Measurements from ENCODE around the gene SYNE1.

The SYNE1 gene

GRCh38 chr6:152309648-152310047, 327.5 kb downstream of the SYNE1 start:
- peak; percentile 55 for DNase-seq

- DNase-seq, result no peak
Measured at GRCh38 chr6:152309006-152309405, 328.2 kb downstream of the SYNE1 start.

DNA sequence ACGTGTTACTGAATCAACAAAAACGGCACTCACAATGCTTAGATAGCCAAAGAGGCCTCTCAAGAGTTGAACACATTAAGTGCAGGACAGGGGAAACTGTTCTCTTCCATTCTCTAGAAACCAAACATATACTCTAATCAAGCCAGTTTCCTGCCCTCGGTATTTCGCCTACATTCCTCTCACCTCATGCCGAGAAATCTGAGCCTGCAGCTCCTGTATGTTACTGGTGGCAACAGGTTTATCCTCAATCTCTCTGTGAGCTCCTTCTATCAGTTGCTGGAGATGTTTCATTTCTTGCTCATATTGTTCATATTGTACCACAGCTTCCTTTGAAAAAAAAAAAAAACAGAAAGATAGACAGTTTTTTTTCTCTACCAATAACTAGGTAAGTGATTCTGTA, 328.9 kb downstream of the SYNE1 start:
- DNase-seq, result no peak

GRCh38 chr6:152305672-152306071, 331.5 kb downstream of the SYNE1 start:
- no peak for DNase-seq

GRCh38 chr6:152301765-152302568, 335.2 kb downstream of the SYNE1 start:
- DNase-seq, result peak; percentile 83

- DNase-seq, result no peak
Measured at GRCh38 chr6:152301021-152301764, 336.0 kb downstream of the SYNE1 start.

GRCh38 chr6:152300517-152300916, 336.6 kb downstream of the SYNE1 start:
- DNase-seq, result no peak

DNA sequence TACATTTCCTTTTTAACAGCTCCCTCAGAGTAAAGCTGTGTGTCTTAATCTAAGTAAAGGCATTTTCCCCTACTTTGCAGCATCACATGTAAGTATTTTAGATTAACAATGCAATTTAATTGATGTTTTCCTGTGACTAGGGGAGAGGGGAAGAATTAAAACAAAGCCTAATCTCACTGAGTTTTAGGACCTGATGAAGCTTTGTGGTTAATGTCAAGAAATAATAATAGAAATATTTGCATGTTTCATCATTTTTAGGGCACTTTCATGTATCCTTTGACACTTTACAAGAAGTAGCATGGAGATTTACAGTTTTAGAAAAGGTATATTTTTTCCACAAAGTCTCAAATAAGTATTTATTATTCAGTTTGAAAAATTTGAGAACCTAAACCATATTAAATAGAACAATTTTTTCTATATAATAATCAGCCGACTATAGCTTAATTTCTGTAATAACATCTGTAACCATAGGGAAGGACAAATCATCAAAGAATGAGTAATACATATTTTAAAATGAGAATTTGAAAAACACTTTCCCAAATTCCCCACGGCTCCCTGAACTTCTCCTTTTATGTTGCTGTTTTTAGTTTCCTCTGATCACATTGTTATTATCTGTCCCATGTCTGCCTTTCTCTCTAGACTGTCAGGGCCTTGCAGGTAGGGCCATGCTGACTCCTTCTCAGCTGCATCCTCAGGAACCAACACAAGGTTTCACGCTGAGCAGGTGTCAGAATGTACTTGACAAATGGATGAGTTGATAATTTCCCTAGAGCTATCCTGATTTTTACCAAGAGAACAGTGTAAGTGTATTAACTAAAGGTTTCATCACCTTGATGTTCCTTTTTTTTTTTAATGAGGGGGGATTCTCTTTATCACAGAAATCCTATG, 338.1 kb downstream of the SYNE1 start:
- no peak for DNase-seq

GRCh38 chr6:152298055-152298647, 339.0 kb downstream of the SYNE1 start:
- no peak for DNase-seq

DNA sequence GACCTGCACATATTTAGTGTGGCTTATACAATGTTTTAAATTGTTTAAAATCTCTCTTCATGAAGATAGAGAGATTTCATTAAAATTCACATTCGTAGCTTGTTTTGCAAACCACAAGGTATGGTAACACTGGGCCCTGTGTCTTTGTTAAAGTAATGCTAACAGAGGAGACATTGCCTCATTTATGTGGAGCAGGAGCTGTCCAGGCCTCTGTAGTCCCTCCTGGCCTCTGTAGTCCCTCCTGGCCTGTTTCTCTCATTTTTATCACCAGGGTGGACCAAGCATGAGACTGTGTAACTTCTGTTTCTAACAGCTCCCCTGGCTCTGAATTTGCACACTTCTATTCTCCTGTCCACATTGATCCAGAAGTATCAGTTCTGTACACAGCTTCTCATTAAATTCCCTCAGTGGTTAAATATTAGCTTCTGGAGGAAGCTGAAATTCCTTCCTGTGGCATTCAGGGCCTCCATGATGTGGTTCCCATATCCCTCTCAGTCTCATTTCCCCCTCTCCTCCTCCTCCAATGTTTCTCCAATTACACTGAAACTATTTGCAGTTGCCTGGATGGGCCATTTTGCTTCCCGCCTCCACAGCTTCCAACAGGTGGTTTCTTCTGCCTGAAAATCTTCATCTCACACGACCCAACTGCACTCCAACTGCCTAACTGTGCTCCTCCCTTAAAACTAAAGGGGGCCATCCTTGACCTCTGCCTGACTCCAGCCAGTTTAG, 340.4 kb downstream of the SYNE1 start:
- no peak for DNase-seq

GRCh38 chr6:152295920-152296319, 341.2 kb downstream of the SYNE1 start:
- DNase-seq, result no peak

DNA sequence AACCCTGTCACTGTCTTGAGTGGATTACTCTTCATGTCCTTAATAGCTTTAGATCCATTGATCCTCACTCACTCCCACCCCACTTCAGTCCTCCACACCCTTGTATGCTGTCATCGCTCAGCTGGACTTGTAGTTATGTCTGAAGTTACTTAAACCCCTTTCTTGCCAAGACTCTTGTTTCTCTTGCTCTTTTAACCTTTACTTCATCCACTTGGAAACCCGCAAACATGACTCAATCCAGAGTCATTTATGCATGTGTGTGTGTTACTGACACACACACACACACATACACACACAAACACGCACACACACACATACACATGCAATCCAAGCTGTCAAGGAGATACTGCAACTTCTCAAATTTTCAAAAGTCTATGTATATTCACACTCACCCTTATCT, 341.8 kb downstream of the SYNE1 start:
- no peak for DNase-seq

- no peak for DNase-seq
Measured at GRCh38 chr6:152293404-152293803, 343.8 kb downstream of the SYNE1 start.

DNA sequence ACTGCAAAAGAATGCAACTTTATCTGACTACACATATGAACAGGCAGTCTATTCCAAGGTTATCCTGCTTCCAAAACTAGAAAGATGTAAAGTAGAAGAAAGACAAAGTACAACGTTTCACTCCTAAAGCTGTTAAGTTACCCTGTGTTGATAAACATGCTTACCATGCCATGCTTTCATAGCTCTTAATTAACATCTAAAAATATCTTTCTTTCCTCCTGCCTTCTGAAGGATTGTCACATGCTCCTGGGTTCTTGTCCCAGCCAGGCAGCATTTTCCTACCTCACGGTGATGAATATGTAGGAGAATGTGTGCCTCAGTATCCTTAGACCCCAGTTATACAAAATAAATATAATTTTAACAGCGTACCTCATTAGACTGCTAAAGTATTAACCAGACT, 344.6 kb downstream of the SYNE1 start:
- no peak for DNase-seq

GRCh38 chr6:152290693-152291092, 346.5 kb downstream of the SYNE1 start:
- no peak for DNase-seq

DNA sequence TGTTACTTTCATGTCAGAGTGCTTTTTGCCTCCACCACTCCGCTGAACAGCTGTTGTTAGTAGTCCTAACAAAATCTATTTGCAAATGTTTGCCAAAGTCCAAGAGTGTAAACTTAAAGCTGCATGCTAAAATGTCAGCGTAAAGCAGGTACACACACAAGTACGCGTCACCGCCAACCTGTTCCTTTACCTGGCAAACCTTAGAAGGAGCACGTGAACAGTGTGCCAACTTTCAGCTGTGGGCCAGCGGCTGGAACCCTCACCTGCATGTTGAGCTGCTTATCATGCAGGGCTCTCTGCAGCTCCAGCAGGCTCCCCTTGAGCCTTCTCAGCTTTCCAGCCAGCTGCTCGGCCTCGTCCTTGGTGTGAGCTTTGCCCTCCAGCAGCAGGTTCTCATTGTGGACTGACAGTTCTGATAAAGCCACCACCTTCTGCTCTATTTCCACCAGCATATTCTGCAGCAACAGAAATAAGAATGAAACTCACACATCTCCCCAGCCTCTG, 359.3 kb downstream of the SYNE1 start:
- no peak for DNase-seq

- DNase-seq, result no peak
Measured at GRCh38 chr6:152273638-152274037, 363.5 kb downstream of the SYNE1 start.

GRCh38 chr6:152273002-152273401, 364.2 kb downstream of the SYNE1 start:
- DNase-seq, result no peak

DNA sequence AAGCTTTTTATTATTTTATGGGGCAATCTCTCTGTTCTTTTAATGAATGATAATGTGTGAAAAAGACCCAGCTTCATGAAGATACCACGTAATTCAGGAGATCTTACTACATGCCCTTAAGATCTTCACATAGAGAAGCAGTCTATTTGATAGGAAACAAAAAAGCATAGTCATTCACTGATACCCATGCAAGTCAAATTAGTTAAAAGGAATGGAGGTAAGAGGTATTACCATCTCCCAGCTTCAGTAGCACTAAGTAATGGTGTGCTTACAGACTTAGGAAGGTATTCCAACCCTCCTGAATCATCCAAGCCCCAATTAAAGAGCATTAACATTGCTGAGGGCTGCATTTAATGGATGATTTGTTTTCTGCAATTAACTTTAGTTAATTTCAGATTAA, 364.7 kb downstream of the SYNE1 start:
- DNase-seq, result no peak

DNA sequence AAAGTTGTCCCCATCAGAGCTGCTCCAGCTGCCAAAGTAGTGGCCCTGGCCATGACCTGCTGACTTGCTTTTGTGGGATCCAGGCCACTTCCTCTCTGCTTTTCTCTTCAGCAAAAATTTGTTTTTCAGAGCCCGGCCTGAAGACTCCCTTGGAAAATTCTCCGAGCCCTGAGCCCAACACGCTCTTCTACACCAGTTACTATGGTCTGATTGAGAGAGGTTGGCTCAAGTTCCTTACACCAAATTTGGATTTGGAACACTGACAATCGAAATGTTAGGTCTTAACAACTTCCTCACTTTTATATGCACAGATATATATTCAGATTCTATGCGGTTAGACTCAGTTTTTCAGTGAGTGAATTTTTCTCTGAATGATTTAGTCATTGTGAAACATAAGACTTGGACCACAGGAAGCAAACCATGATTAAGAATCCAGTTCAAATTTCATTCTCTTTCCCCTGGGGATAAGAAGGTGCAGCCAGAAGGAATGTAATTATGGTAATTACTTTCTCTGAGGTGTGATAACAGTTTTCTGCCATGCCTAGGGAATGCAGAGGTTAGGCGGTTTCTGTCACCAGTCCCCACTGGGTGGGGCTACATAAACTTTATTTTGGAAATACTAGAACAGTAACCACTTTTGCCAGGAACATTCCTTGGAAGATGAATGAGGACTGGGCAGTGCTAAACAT, 365.2 kb downstream of the SYNE1 start:
- DNase-seq, result no peak

DNA sequence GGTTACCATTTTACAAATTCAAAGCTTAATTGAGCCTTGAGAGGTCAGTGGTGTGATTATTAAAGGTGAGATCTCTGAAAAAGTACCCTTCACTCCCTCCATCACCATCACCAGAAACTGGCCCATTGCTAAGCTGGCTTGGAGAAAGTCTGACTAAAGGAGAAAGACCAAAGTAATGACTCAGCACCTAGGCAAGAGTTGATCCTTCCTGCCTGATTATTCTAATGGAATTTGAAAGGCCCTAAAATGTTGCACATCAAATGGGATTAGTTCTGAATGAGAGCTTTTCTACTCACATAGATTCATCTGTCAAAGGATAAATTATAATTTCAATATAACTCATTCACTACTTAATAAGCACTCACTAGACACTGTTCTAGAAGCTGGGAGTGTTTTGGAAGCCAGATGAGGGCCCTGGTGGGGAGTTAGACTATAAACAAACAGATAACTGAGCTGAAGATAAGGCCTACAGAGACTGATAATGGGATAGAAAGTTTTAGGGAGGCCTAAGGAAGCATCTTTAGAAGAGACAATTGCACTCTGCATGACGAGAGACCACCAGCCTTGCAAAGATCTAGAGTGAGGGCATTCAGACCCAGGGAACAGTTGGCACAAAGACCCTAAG, 366.7 kb downstream of the SYNE1 start:
- no peak for DNase-seq

Measured in CD4-positive, alpha-beta T cell treated with Interferon gamma for 1 hour (primary cell).